ENCODE measurements around the gene UNC45B.

DNA sequence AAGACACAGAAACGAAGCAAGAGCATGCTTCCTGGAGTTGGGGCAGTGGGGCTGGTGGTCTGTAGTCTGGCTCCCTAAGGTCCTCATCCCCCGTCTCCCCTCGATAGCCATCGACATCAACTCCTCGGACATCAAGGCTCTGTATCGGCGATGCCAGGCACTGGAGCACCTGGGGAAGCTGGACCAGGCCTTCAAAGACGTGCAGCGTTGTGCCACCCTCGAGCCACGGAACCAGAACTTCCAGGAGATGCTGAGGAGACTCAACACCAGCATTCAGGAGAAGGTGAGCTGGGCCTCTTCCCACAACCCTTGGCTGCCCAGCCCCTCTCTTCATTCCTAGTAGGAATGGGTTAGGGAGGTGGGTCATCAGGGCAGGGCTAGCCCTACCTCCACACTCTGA, 2.3 kb downstream of the UNC45B start:
- TF ChIP-seq, protein P1, sequence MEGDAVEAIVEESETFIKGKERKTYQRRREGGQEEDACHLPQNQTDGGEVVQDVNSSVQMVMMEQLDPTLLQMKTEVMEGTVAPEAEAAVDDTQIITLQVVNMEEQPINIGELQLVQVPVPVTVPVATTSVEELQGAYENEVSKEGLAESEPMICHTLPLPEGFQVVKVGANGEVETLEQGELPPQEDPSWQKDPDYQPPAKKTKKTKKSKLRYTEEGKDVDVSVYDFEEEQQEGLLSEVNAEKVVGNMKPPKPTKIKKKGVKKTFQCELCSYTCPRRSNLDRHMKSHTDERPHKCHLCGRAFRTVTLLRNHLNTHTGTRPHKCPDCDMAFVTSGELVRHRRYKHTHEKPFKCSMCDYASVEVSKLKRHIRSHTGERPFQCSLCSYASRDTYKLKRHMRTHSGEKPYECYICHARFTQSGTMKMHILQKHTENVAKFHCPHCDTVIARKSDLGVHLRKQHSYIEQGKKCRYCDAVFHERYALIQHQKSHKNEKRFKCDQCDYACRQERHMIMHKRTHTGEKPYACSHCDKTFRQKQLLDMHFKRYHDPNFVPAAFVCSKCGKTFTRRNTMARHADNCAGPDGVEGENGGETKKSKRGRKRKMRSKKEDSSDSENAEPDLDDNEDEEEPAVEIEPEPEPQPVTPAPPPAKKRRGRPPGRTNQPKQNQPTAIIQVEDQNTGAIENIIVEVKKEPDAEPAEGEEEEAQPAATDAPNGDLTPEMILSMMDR (IDR thresholded peaks at IDR 0.05), result no peak
- TF ChIP-seq POLR2AphosphoS5 (IDR thresholded peaks at IDR 0.05), result no peak
